ENCODE results near the gene BTG2. TPM values are rescaled to one million over a fixed set of nuclear protein-coding genes. Genes with fewer than 3 reads are reported as not detected.
"Not testable (repeated sequence)": the region's sequence is repeated elsewhere in the genome, so short reads cannot be mapped to it uniquely, and the experiment has no call there.

Gene BTG2
- total RNA-seq, 3 donors from 2014 or later (not counting 1 experiment from before 2014, with no cell fraction given) = 499 to 1,024 (median 851) TPM

DNA sequence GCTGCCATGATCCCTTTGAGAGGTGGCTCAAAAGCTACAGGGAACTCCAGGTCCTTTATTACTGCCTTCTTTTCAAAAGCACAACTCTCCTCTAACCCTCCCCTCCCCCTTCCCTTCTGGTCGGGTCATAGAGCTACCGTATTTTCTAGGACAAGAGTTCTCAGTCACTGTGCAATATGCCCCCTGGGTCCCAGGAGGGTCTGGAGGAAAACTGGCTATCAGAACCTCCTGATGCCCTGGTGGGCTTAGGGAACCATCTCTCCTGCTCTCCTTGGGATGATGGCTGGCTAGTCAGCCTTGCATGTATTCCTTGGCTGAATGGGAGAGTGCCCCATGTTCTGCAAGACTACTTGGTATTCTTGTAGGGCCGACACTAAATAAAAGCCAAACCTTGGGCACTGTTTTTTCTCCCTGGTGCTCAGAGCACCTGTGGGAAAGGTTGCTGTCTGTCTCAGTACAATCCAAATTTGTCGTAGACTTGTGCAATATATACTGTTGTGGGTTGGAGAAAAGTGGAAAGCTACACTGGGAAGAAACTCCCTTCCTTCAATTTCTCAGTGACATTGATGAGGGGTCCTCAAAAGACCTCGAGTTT, 3.1 kb downstream of the BTG2 start:
- Mint-ChIP-seq H3K4me1 (peaks cover 68 to 72% of the 10 kb centered on the region in 2 donors), H3K27ac (peak overlapping the region; percentile 98 to 99), H3K27me3 (ENCODE audit: low read depth in 2 of 2) (no peaks in the 10 kb centered on the region), H3K36me3 (peaks cover 10% of the 10 kb centered on the region), H3K4me3 (peak overlapping the region; percentile 89), H3K9me3 (no peaks in the 10 kb centered on the region)
- peak in 1 of 2 donors; percentile 33 for DNase-seq
- Histone ChIP-seq H3K9me3 (ENCODE audit: control insufficient read depth, insufficient read depth, low read length) (no peaks in the 10 kb centered on the region), H3K27me3 (ENCODE audit: control insufficient read depth, insufficient read depth, low read length) (no peaks in the 10 kb centered on the region), H3K4me1 (ENCODE audit: control insufficient read depth, insufficient read depth, low read length) (peaks cover 65% of the 10 kb centered on the region), H3K36me3 (ENCODE audit: control insufficient read depth, insufficient read depth, low read length) (peaks cover 46% of the 10 kb centered on the region), H3K4me3 (ENCODE audit: low read length) (peak overlapping the region; percentile 99), H3K27ac (ENCODE audit: low read length) (no peak overlapping the region)
- TF ChIP-seq, protein P1, sequence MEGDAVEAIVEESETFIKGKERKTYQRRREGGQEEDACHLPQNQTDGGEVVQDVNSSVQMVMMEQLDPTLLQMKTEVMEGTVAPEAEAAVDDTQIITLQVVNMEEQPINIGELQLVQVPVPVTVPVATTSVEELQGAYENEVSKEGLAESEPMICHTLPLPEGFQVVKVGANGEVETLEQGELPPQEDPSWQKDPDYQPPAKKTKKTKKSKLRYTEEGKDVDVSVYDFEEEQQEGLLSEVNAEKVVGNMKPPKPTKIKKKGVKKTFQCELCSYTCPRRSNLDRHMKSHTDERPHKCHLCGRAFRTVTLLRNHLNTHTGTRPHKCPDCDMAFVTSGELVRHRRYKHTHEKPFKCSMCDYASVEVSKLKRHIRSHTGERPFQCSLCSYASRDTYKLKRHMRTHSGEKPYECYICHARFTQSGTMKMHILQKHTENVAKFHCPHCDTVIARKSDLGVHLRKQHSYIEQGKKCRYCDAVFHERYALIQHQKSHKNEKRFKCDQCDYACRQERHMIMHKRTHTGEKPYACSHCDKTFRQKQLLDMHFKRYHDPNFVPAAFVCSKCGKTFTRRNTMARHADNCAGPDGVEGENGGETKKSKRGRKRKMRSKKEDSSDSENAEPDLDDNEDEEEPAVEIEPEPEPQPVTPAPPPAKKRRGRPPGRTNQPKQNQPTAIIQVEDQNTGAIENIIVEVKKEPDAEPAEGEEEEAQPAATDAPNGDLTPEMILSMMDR (IDR thresholded peaks at IDR 0.05) = no peak
- no peak for ATAC-seq
- intact Hi-C loops (cut with micrococcal nuclease) = no loop called here
- WGBS (ENCODE audit: insufficient coverage) = 34% methylated on average over 5 of the region's 5 CpGs

DNA sequence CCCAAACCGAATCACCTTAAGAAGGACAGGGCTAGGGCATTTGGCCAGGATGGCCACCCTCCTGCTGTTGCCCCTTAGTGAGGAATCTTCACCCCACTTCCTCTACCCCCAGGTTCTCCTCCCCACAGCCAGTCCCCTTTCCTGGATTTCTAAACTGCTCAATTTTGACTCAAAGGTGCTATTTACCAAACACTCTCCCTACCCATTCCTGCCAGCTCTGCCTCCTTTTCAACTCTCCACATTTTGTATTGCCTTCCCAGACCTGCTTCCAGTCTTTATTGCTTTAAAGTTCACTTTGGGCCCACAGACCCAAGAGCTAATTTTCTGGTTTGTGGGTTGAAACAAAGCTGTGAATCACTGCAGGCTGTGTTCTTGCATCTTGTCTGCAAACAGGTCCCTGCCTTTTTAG, 3.6 kb downstream of the BTG2 start:
- no peaks in the 10 kb centered on the region for H3K27me3 Mint-ChIP-seq (ENCODE audit: low read depth in 2 of 2)

DNA sequence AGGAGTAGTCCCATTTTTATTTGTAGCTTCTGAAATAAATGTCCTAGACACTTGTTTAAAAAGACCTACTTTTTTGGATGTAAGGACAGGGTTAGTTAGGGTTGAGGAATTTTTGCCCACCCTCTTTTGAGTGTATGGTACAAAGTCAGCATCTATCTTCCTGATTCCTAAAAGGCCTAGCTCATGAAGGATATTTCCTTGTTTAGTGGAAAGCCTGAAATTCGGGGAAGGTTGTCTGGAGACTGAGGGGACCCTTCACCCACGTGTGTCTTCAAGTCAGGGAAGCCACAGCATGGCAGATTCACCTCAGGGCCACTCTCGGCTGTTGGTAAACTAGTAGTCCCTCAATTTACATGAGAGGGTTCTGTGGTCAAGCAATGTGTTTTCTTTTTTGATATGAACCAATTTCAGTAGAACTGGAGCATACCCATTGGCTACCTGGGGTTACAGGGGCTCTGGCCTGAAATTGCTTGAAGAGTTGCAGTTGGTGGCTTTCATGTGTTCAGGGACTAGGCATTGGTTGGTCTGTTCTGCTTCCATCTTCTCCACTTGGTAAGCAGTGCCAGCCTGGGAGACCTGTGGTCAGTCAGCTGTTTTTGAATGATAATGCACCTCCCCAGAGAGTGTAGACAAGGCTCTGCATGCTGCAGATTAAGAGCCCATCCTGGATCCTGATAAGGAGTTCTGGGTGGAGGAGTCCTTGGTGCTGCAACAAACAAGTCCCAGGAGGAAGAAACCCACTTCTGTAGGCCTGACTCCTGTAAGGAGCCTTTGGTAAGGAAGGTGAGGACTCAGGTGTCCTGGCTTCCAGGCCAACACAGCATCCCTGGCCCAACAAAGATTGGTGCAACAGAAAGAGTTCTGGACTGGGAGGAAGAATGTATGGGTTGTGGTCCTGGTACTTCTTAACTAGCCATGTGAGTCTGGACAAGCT, 6.3 kb downstream of the BTG2 start:
- Mint-ChIP-seq H3K9me3 (no peaks in the 10 kb centered on the region), H3K4me3 (peak overlapping the region; percentile 89), H3K27me3 (ENCODE audit: low read depth in 2 of 2) (no peaks in the 10 kb centered on the region), H3K4me1 (peaks cover 49 to 55% of the 10 kb centered on the region in 2 donors), H3K27ac (peak overlapping the region; percentile 52 to 99), H3K36me3 (peaks cover 10% of the 10 kb centered on the region)
- peak in 2 of 3 donors; percentile 3 to 6 for ATAC-seq
- Histone ChIP-seq H3K27ac (ENCODE audit: low read length) (no peak overlapping the region), H3K4me3 (ENCODE audit: low read length) (no peak overlapping the region), H3K27me3 (ENCODE audit: control insufficient read depth, insufficient read depth, low read length) (no peaks in the 10 kb centered on the region), H3K9me3 (ENCODE audit: control insufficient read depth, insufficient read depth, low read length) (no peaks in the 10 kb centered on the region), H3K4me1 (ENCODE audit: control insufficient read depth, insufficient read depth, low read length) (peaks cover 45% of the 10 kb centered on the region), H3K36me3 (ENCODE audit: control insufficient read depth, insufficient read depth, low read length) (peaks cover 44% of the 10 kb centered on the region)
- intact Hi-C loops (cut with micrococcal nuclease) = no loop called here
- 54% methylated on average over 3 of the region's 3 CpGs for WGBS (ENCODE audit: insufficient coverage)
- DNase-seq = no peak
- TF ChIP-seq, protein P1 (IDR thresholded peaks at IDR 0.05) = no peak

More for the DNA sequence above, 3.6 kb downstream of the BTG2 start:
- Mint-ChIP-seq H3K4me3 (peak overlapping the region; percentile 89), H3K36me3 (peaks cover 10% of the 10 kb centered on the region), H3K27ac (peak overlapping the region; percentile 98 to 99), H3K4me1 (peaks cover 63 to 72% of the 10 kb centered on the region in 2 donors), H3K9me3 (no peaks in the 10 kb centered on the region)
- peak overlapping the region; percentile 99 for H3K4me3 ChIP-seq (ENCODE audit: low read length)
- H3K9me3 ChIP-seq (ENCODE audit: control insufficient read depth, insufficient read depth, low read length) = no peaks in the 10 kb centered on the region
- H3K27ac ChIP-seq (ENCODE audit: low read length) = no peak overlapping the region
- TF ChIP-seq, protein P1 (IDR thresholded peaks at IDR 0.05) = no peak
- DNase-seq = peak in 1 of 2 donors; percentile 47
- H3K27me3 ChIP-seq (ENCODE audit: control insufficient read depth, insufficient read depth, low read length) = no peaks in the 10 kb centered on the region
- ATAC-seq = no peak
- peaks cover 46% of the 10 kb centered on the region for H3K36me3 ChIP-seq (ENCODE audit: control insufficient read depth, insufficient read depth, low read length)
- intact Hi-C loops (cut with micrococcal nuclease) = no loop called here
- H3K4me1 ChIP-seq (ENCODE audit: control insufficient read depth, insufficient read depth, low read length) = peaks cover 60% of the 10 kb centered on the region
- 87% methylated on average over 1 of the region's 1 CpG for WGBS (ENCODE audit: insufficient coverage)

DNA sequence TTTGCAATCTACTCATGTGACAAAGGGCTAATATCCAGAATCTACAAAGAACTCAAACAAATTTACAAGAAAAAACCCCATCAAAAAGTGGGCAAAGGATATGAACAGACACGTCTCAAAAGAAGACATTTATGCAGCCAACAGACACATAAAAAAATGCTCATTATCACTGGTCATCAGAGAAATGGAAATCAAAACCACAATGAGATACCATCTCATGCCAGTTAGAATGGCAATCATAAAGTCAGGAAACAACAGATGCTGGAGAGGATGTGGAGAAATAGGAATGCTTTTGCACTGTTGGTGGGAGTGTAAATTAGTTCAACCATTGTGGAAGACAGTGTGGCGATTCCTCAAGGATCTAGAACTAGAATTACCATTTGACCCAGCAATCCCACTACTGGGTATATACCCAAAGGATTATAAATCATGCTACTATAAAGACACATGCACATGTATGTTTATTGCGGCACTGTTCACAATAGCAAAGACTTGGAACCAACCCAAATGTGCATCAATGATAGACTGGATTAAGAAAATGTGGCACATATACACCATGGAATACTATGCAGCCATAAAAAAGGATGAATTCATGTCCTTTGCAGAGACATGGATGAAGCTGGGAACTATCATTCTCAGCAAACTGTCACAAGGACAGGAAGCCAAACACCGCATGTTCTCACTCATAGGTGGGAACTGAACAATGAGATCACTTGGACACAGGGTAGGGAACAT, 8.9 kb downstream of the BTG2 start:
- H3K9me3 Mint-ChIP-seq; H3K9me3 ChIP-seq (ENCODE audit: control insufficient read depth, insufficient read depth, low read length); H3K4me3 ChIP-seq (ENCODE audit: low read length); H3K36me3 Mint-ChIP-seq; intact Hi-C loops (cut with micrococcal nuclease); H3K27me3 ChIP-seq (ENCODE audit: control insufficient read depth, insufficient read depth, low read length); H3K27ac ChIP-seq (ENCODE audit: low read length); H3K27me3 Mint-ChIP-seq (ENCODE audit: low read depth in 2 of 2); ATAC-seq; DNase-seq: not testable (repeated sequence)
- peaks cover 37 to 45% of the 10 kb centered on the region in 2 donors for H3K4me1 Mint-ChIP-seq
- peaks cover 19% of the 10 kb centered on the region for H3K36me3 ChIP-seq (ENCODE audit: control insufficient read depth, insufficient read depth, low read length)
- WGBS (ENCODE audit: insufficient coverage) = 97% methylated on average over 3 of the region's 4 CpGs
- H3K4me3 Mint-ChIP-seq = peak overlapping the region; percentile 70
- H3K27ac Mint-ChIP-seq = peak overlapping the region in 1 of 2 donors; percentile 99
- peaks cover 20% of the 10 kb centered on the region for H3K4me1 ChIP-seq (ENCODE audit: control insufficient read depth, insufficient read depth, low read length)

All from natural killer cell (primary cell).